Measurements from ENCODE around the gene TRAF2. TPM values are rescaled to one million over a fixed set of nuclear protein-coding genes. Genes with fewer than 3 reads are reported as not detected.
"Not testable (repeated sequence)": the region's sequence is repeated elsewhere in the genome, so short reads cannot be mapped to it uniquely, and the experiment has no call there.

Gene TRAF2, protein sequence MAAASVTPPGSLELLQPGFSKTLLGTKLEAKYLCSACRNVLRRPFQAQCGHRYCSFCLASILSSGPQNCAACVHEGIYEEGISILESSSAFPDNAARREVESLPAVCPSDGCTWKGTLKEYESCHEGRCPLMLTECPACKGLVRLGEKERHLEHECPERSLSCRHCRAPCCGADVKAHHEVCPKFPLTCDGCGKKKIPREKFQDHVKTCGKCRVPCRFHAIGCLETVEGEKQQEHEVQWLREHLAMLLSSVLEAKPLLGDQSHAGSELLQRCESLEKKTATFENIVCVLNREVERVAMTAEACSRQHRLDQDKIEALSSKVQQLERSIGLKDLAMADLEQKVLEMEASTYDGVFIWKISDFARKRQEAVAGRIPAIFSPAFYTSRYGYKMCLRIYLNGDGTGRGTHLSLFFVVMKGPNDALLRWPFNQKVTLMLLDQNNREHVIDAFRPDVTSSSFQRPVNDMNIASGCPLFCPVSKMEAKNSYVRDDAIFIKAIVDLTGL
- 10 to 100 TPM; 11.2 to 17.9 (median 14.8) TPM for polyA plus RNA-seq (ENCODE audit: insufficient read length in 4 of 4)

DNA sequence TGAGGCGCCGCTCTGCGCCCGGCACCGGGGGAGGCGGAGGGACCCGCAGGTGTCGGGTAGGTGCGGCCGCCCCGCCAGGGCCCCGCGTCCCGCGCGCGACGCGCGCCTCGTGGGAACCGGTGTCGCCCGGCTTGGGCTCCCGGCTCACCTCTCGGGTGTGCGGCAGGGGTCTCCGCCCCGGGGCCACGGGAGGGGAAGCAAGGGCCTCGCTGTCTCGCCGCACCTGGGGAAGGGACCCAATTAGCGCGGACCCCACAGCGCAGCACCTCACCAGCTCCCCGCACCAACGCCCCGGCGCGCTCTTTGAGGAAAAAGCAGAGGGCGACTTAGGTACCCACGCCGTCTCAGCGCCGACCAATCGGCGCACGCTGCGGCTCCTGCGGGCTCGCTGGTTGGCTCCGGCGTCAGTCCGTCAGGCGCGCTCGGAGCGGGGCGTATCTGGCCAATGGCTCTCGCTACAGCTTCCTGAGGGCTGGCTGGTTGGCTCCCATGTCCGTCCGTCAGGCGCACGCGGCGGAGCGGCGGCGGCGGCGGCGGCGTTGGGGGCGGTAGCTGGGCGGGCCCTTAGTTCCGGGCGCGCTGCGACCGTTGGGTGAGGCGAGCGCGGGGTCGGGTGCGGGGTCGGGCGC, at the start of gene TRAF2:
TRAF2 (plus strand) TSS at position 567 of the 629 bp plus-strand sequence. CDS start 12,225 bp downstream, outside the sequence.
- DNase-seq (ENCODE audit: low read depth in 4 of 4, low spot score in 2 of 4) = peak; percentile 87 to 96 (median 94)

- DNase-seq (ENCODE audit: low read depth in 4 of 4, low spot score in 2 of 4) = no peak
These were observed 49.0 kb upstream of the TRAF2 start for GRCh38 chr9:136837146-136837855.

- not testable (repeated sequence) for DNase-seq (ENCODE audit: low read depth in 4 of 4, low spot score in 2 of 4)
These were observed 48.4 kb upstream of the TRAF2 start for GRCh38 chr9:136837856-136838277.

- DNase-seq (ENCODE audit: low read depth in 4 of 4, low spot score in 2 of 4) = no peak
These were observed 47.7 kb upstream of the TRAF2 start for GRCh38 chr9:136838314-136839228.

GRCh38 chr9:136839229-136840139, 46.8 kb upstream of the TRAF2 start:
- DNase-seq (ENCODE audit: low read depth in 4 of 4, low spot score in 2 of 4) = no peak

DNA sequence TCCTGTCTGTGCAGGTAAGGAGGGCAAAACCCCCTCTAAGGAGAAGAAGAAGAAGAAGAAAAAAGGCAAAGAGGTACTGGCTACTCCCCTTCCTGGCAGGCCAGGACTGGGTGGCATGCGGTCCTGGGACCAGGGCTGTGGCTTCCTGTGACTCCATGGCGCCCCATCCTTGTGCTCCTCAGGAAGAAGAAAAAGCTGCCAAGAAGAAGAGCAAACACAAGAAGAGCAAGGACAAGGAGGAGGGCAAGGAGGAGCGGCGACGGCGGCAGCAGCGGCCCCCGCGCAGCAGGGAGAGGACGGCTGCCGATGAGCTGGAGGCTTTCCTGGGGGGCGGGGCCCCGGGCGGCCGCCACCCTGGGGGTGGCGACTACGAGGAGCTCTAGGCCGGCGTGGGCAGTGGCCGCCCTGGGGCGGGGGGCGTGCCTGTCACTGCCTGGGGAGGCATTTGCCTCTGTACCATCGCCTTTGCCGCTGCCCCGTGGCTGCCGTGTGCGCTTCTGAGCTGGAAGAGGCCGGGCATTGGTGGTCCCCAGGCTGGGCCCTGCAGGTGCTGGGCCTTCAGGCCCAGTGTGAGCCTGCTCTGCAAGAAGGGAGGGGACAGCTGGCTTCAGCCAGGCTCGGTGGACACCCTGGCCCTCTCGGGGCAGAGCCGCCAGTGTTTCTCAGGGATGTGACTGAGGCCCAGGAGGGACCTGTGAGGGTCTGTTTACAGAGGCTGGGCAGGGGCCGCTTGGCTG, 46.0 kb upstream of the TRAF2 start:
- no peak for DNase-seq (ENCODE audit: low read depth in 4 of 4, low spot score in 2 of 4)

DNA sequence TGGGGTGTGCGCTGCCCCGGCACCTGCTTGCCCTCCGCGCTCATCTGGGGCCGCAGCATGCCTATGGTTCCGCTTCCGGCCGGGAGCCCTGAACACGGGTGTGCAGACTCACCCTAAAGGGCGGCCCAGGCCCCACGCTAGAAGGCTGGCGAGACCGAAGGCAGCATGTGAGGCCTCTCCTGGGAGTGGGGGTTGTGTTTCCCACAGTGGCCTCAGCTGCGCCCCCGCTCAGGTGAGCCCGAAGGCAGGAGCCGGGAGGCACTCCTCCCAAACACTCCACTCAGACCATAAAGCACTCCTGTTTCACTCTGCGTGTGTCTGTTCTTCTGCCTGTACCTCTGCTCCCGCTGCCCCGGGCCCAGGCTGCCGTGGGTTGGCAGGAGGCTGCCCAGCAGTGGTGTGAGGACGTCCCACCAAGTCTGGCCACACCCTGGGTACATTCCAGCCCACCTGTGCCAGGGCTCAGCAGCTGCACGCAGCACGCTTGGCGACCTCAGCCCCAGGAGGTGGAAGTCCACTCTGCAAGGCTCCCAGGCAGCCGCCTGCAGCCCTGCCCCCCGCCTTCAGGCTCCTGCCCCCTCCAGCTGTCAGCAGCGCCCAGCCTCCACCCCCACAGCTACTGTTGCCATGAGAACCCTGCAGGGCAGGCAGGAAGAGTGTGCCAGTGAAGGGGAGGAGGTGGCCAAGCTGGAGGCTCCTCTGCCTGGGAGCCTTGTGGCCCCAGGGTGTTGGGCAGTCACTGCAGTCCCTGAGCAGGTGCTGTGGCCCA, 45.3 kb upstream of the TRAF2 start:
- no peak for DNase-seq (ENCODE audit: low read depth in 4 of 4, low spot score in 2 of 4)

GRCh38 chr9:136841646-136842379, 44.5 kb upstream of the TRAF2 start:
- DNase-seq (ENCODE audit: low read depth in 4 of 4, low spot score in 2 of 4) = not testable (repeated sequence)

GRCh38 chr9:136842380-136842948, 43.9 kb upstream of the TRAF2 start, which contains the start of gene AJM1:
Gene AJM1, plus strand, starts transcription at chr9:136842478. Its CDS starts 1,937 bp downstream, at chr9:136844415.
- peak in 2 of 4 donors; percentile 56 to 71 for DNase-seq (ENCODE audit: low read depth in 4 of 4, low spot score in 2 of 4)

DNA sequence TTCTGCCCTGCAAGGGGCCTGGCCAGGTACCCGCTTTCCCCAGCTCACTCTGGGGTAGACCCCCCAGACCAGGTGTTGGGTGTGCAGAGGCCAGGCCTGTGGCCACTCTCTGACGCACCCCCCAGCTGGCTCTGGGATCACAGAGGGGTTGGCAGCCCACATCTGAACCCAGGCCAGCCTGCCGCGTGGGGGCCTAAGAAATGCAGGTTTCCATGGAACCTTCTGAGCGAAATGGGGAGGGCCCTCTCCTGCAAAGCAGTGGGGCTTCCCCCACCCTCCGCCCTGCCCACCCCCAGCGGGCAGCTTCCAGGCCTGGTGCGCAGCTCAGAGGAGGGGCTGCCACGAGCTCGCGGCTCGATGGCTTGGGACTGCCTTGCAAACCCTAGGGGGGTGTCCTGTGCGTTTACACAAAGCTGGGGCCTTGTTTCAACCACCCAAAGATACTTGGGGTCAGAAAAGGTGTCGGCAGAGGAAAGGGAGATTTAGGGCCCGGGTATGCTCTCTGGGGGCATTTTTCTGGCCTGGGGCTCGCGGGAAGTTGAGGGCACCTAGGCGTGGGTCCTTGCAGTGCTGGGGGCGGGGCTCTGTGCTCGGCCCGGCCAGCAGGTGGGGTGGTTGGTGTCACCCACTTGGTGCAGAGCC, 43.0 kb upstream of the TRAF2 start:
- DNase-seq (ENCODE audit: low read depth in 4 of 4, low spot score in 2 of 4) = not testable (repeated sequence)

- DNase-seq (ENCODE audit: low read depth in 4 of 4, low spot score in 2 of 4) = not testable (repeated sequence)
These were observed 42.2 kb upstream of the TRAF2 start for GRCh38 chr9:136843801-136844740.

DNA sequence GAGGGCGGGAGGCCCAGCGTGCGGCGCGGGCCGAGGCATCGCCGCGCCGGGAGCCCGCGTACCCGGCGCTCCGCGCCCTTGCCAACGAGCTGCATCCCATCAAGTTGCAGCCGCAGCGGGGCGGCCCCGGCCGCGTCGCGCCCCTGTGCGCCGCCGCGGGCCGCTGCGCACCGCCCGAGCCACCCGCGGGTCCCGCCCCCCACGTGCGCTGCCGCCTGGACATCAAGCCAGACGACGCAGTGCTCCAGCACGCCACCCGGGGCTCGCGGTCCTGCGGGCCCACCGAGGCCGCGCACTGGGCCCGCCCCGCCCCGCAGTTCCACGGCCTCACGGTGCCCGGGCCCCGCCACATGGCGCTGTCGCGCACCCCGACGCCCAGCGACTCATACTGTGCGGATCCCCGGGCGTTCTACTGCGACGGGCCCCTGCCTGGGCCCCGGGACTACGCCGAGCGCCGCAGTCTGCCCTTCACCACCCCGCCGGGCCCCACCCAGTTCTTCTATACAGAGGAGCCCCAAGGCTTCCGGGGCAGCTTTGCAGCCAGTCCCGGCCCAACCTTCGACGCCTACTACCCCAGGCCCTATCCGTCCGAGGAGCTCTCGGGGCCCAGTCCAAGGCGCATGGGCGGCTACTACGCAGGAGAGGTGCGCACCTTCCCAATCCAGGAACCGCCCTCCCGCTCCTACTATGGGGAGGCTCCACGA, 41.4 kb upstream of the TRAF2 start:
- DNase-seq (ENCODE audit: low read depth in 4 of 4, low spot score in 2 of 4) = no peak

GRCh38 chr9:136845465-136846260, 40.7 kb upstream of the TRAF2 start:
- DNase-seq (ENCODE audit: low read depth in 4 of 4, low spot score in 2 of 4) = no peak
